A549 (cell line): Measurements from ENCODE around the gene SLC23A2.
A peak's percentile ranks its signal among the peaks of the same experiment; 100 is the strongest.

Source experiments
- MAFK ChIP-seq: fragments of 450-650 bp; IDR thresholded peaks from 2 replicates; pipeline ENCODE4 v1.6.1; 2014; ENCODE audit not compliant: partially characterized antibody
- POLR2A ChIP-seq: IDR thresholded peaks from 2 replicates; pipeline ENCODE4 v1.6.1; 2012; ENCODE audit warnings: mild to moderate bottlenecking, low read length
- SMC3 ChIP-seq: fragments of >200 bp; sonication (Bioruptor Twin); formaldehyde crosslinking; IDR thresholded peaks from 3 replicates; pipeline ENCODE4 v1.6.1; 2018; ENCODE audit warnings: inconsistent platforms
- TF ChIP-seq, protein P1 (sequence below): fragments of >200 bp; sonication (Bioruptor Twin); formaldehyde crosslinking; IDR thresholded peaks from 3 replicates; pipeline ENCODE4 v1.5.1; 2016
- TF ChIP-seq, protein P2 (sequence below): IDR thresholded peaks from 2 replicates; pipeline ENCODE4 v1.6.1; 2012

DNA sequence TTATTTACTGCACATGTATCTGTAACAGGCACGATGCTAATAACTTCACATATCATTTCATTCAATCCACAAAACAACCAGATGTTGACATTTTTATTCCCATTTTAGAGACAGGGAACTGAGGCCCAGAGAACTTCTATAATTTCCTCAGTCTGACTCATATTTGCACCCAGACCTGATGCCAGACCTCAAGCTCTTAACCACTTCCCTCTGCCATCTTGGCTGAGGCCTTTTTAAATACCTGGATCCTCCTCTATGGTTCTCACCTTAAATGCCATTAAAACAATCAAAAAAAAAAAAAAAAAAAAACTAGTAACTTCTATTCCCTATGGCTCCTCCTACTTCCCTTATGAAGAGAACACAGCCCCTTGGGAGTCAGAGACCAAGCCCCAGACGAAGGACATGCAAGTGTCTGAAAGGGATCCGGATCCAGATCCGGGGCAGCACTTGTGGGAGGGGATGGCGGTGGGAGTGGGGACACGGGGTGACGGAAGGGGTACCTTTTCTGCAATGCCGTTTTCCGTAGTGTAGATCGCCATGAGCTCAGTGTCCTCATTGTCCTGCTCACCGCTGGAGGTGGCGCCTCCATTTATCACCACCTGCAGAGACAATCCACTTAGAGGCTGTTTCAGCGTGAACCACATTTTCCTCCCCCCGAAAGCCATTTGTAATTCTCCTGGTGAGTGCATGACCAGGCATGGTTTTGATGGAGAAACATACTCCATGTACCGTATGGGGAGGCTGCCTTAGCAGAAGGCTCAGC, 88.7 kb downstream of the SLC23A2 start:
- TF ChIP-seq, protein P1, sequence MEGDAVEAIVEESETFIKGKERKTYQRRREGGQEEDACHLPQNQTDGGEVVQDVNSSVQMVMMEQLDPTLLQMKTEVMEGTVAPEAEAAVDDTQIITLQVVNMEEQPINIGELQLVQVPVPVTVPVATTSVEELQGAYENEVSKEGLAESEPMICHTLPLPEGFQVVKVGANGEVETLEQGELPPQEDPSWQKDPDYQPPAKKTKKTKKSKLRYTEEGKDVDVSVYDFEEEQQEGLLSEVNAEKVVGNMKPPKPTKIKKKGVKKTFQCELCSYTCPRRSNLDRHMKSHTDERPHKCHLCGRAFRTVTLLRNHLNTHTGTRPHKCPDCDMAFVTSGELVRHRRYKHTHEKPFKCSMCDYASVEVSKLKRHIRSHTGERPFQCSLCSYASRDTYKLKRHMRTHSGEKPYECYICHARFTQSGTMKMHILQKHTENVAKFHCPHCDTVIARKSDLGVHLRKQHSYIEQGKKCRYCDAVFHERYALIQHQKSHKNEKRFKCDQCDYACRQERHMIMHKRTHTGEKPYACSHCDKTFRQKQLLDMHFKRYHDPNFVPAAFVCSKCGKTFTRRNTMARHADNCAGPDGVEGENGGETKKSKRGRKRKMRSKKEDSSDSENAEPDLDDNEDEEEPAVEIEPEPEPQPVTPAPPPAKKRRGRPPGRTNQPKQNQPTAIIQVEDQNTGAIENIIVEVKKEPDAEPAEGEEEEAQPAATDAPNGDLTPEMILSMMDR = no peak
- TF ChIP-seq POLR2A (0 out of 2 replicates have a peak, but pooled peaks have one; percentile 9), MAFK (no peak), SMC3 (no peak)
- TF ChIP-seq, protein P2, sequence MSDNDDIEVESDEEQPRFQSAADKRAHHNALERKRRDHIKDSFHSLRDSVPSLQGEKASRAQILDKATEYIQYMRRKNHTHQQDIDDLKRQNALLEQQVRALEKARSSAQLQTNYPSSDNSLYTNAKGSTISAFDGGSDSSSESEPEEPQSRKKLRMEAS = no peak
